KMS-11 (cell line): ENCODE results near the gene SSR1.
A peak's percentile ranks its signal among the peaks of the same experiment; 100 is the strongest.

Experiments
- H2AFZ ChIP-seq: fragments of 200-600 bp; sonication (generic); 2 replicates; pipeline ENCODE4 v1.6.1; 2016; ENCODE audit warnings: antibody characterized with exemption, mixed run types, low read depth
- H3K27ac ChIP-seq: fragments of 200-600 bp; sonication (generic); 2 replicates; pipeline ENCODE4 v1.6.1; 2016; ENCODE audit warnings: mild to moderate bottlenecking, mixed run types
- H3K27me3 ChIP-seq: fragments of 200-600 bp; sonication (generic); 2 replicates; pipeline ENCODE4 v1.6.1; 2017; ENCODE audit warnings: mild to moderate bottlenecking, low read depth, mixed run types, moderate library complexity; ENCODE audit not compliant: insufficient read depth
- H3K36me3 ChIP-seq: fragments of 200-600 bp; sonication (generic); 2 replicates; pipeline ENCODE4 v1.6.1; 2017; ENCODE audit warnings: mild to moderate bottlenecking, mixed run types; ENCODE audit not compliant: insufficient read depth
- H3K4me1 ChIP-seq: fragments of 200-600 bp; sonication (generic); 2 replicates; pipeline ENCODE4 v1.6.1; 2016; ENCODE audit warnings: mild to moderate bottlenecking, low read depth, mixed run types; ENCODE audit not compliant: poor library complexity, severe bottlenecking
- H3K4me2 ChIP-seq: fragments of 200-600 bp; sonication (generic); 2 replicates; pipeline ENCODE4 v1.7.0; 2016; ENCODE audit warnings: mild to moderate bottlenecking, mixed run types
- H3K4me3 ChIP-seq: fragments of 200-600 bp; sonication (generic); IDR thresholded peaks from 2 replicates; pipeline ENCODE4 v1.6.1; 2017; ENCODE audit warnings: low read depth, low read length, mixed read lengths; ENCODE audit not compliant: insufficient read depth
- H3K79me2 ChIP-seq: fragments of 200-600 bp; sonication (generic); 2 replicates; pipeline ENCODE4 v1.6.1; 2016; ENCODE audit warnings: low read depth, mixed run types; ENCODE audit not compliant: insufficient read depth
- H3K9ac ChIP-seq: fragments of 200-600 bp; sonication (generic); 2 replicates; pipeline ENCODE4 v1.6.1; 2016; ENCODE audit warnings: mild to moderate bottlenecking, mixed run types
- H4K20me1 ChIP-seq: fragments of 200-600 bp; sonication (generic); 2 replicates; pipeline ENCODE4 v1.6.1; 2016; ENCODE audit warnings: mild to moderate bottlenecking, mixed run types; ENCODE audit not compliant: insufficient read depth
- TF ChIP-seq, protein P1 (sequence below): fragments of 200-600 bp; sonication (generic); conservative IDR thresholded peaks from 2 replicates; pipeline ENCODE4 v1.6.1; 2017; ENCODE audit warnings: low read depth, mild to moderate bottlenecking, antibody characterized with exemption, low read length, moderate library complexity, mixed read lengths

SSR1 gene

GRCh38 chr6:7246401-7247178 is 66.4 kb downstream of the SSR1 start:
- Histone ChIP-seq H3K4me2 (no peak overlapping the region), H3K4me1 (peaks cover 22% of the 10 kb centered on the region), H3K9ac (no peak overlapping the region), H4K20me1 (no peaks in the 10 kb centered on the region), H3K4me3 (no peak overlapping the region), H3K79me2 (no peaks in the 10 kb centered on the region), H2AFZ (no peak overlapping the region), H3K27me3 (no peaks in the 10 kb centered on the region), H3K27ac (no peak overlapping the region), H3K36me3 (no peaks in the 10 kb centered on the region)
- TF ChIP-seq, protein P1, sequence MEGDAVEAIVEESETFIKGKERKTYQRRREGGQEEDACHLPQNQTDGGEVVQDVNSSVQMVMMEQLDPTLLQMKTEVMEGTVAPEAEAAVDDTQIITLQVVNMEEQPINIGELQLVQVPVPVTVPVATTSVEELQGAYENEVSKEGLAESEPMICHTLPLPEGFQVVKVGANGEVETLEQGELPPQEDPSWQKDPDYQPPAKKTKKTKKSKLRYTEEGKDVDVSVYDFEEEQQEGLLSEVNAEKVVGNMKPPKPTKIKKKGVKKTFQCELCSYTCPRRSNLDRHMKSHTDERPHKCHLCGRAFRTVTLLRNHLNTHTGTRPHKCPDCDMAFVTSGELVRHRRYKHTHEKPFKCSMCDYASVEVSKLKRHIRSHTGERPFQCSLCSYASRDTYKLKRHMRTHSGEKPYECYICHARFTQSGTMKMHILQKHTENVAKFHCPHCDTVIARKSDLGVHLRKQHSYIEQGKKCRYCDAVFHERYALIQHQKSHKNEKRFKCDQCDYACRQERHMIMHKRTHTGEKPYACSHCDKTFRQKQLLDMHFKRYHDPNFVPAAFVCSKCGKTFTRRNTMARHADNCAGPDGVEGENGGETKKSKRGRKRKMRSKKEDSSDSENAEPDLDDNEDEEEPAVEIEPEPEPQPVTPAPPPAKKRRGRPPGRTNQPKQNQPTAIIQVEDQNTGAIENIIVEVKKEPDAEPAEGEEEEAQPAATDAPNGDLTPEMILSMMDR = no peak

- H4K20me1 ChIP-seq = no peaks in the 10 kb centered on the region
- no peak overlapping the region for H3K4me2 ChIP-seq
- H3K4me3 ChIP-seq = no peak overlapping the region
- no peaks in the 10 kb centered on the region for H3K79me2 ChIP-seq
- H3K9ac ChIP-seq = no peak overlapping the region
- H3K27me3 ChIP-seq = no peaks in the 10 kb centered on the region
- no peak overlapping the region for H3K27ac ChIP-seq
- H3K36me3 ChIP-seq = no peaks in the 10 kb centered on the region
- H3K4me1 ChIP-seq = peaks cover 30% of the 10 kb centered on the region
- TF ChIP-seq, protein P1 = no peak
- no peak overlapping the region for H2AFZ ChIP-seq
Measured at GRCh38 chr6:7245668-7246393, 67.2 kb downstream of the SSR1 start.

DNA sequence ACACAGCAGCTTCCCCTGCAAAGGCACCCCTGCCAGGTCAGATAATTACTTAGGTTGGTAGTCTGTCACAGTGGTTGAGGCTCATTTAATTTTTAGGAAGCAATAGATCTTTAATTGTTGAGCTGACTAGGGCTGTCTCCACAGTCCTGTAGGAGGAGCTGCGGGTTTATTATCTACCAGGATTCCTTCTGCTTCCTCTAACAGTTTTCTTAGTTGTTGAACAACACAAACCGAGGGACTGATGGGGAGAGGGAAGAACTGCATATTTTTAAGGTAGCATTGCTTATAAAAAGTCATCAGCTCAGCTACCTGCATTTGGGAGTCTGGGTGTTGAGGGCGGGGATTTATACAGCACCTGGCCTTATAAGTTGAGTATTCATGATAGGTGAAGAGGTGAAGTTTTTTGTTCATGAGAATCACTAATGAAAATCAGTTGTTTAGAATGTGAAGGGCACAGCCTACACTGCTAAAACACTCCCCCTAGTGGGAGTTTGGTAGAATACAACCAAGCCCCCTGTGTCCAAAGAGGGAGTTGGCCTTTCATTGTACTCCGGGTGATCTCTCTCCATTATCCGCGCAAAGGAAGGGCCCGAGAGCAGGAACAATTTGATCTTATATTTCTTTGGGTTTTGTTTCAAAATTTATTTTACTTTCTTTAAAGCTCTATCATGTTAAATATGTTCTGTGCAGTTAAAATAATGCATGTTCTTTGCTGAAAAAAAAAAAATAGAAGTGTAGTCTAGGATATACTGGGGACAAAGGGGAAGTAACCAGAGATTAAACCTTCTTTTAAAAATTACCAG is 69.6 kb downstream of the SSR1 start:
- Histone ChIP-seq H3K27me3 (no peaks in the 10 kb centered on the region), H3K4me2 (peak overlapping the region; percentile 39; the same call in 1 of the 2 replicates)

DNA sequence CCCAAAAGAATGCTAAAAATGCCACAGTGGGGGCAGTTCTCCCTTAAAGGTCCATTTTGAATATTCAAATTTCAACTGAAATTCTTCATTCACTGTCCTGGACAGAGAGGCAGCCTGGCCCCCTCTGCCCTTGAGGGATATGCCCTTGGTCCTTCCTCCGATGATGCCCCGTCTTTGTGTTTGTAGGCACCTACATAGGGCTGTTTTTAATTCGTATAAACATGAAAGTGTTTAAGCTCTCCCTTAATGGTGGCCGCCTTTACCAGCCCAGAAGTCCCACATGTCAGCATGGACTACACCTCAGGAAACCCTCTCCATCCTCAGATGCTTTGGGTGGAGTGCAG is 70.2 kb downstream of the SSR1 start:
- H3K4me3 ChIP-seq = no peak overlapping the region
- no peaks in the 10 kb centered on the region for H4K20me1 ChIP-seq
- no peaks in the 10 kb centered on the region for H3K36me3 ChIP-seq
- no peak overlapping the region for H3K9ac ChIP-seq
- no peak overlapping the region for H3K27ac ChIP-seq
- H3K4me1 ChIP-seq = peaks cover 42% of the 10 kb centered on the region
- no peak overlapping the region for H2AFZ ChIP-seq
- H3K79me2 ChIP-seq = no peaks in the 10 kb centered on the region
- H3K27me3 ChIP-seq = no peaks in the 10 kb centered on the region
- peak overlapping the region; percentile 39; the same call in 1 of the 2 replicates for H3K4me2 ChIP-seq
- TF ChIP-seq, protein P1 = no peak

More for the DNA sequence above, 69.6 kb downstream of the SSR1 start:
- no peak overlapping the region for H3K9ac ChIP-seq
- H4K20me1 ChIP-seq = no peaks in the 10 kb centered on the region
- peaks cover 42% of the 10 kb centered on the region for H3K4me1 ChIP-seq
- H3K27ac ChIP-seq = no peak overlapping the region
- no peak overlapping the region for H3K4me3 ChIP-seq
- H3K36me3 ChIP-seq = no peaks in the 10 kb centered on the region
- no peak overlapping the region for H2AFZ ChIP-seq
- H3K79me2 ChIP-seq = no peaks in the 10 kb centered on the region
- TF ChIP-seq, protein P1 = peak; percentile 92
